Hematopoietic multipotent progenitor cell treated with erythropoietin and hydrocortisone succinate and interleukin-3 and kit ligand, for 8 days (in vitro differentiated cells): ENCODE data around the gene POLR1D.

Experiments
- DNase-seq: peaks from one replicate; pipeline ENCODE4 v3.0.0-alpha.2; 2015

Gene POLR1D

GRCh38 chr13:27621366-27622101 is at the start of gene POLR1D:
Gene POLR1D, plus strand, starts transcription at chr13:27621892. Its CDS starts 92 bp downstream, at chr13:27621984.
- DNase-seq: peak; percentile 84

- no peak for DNase-seq
These were observed 49.3 kb upstream of the POLR1D start for GRCh38 chr13:27572234-27572901.

GRCh38 chr13:27573265-27573664 is 48.4 kb upstream of the POLR1D start:
- no peak for DNase-seq

- DNase-seq: no peak
These were observed 47.0 kb upstream of the POLR1D start for GRCh38 chr13:27574661-27575060.

- no peak for DNase-seq
These were observed 43.3 kb upstream of the POLR1D start for GRCh38 chr13:27578121-27579030.

GRCh38 chr13:27583645-27584044 is 38.0 kb upstream of the POLR1D start:
- DNase-seq: no peak

- no peak for DNase-seq
These were observed 34.5 kb upstream of the POLR1D start for GRCh38 chr13:27587095-27587746.

GRCh38 chr13:27588405-27588804 is 33.3 kb upstream of the POLR1D start:
- DNase-seq: no peak

GRCh38 chr13:27592865-27593264 is 28.8 kb upstream of the POLR1D start:
- DNase-seq: no peak

GRCh38 chr13:27593267-27593666 is 28.4 kb upstream of the POLR1D start:
- DNase-seq: no peak

GRCh38 chr13:27595055-27595811 is 26.5 kb upstream of the POLR1D start:
- peak; percentile 77 for DNase-seq

- no peak for DNase-seq
These were observed 22.6 kb upstream of the POLR1D start for GRCh38 chr13:27599096-27599495.

GRCh38 chr13:27599845-27600553 is 21.7 kb upstream of the POLR1D start:
- DNase-seq: peak; percentile 96

- DNase-seq: peak; percentile 84
These were observed 21.0 kb upstream of the POLR1D start for GRCh38 chr13:27600711-27601110.

GRCh38 chr13:27601208-27601607 is 20.5 kb upstream of the POLR1D start:
- no peak for DNase-seq

GRCh38 chr13:27601803-27602202 is 19.9 kb upstream of the POLR1D start:
- DNase-seq: no peak

GRCh38 chr13:27605099-27605498 is 16.6 kb upstream of the POLR1D start:
- DNase-seq: peak; percentile 71

GRCh38 chr13:27605610-27606200 is 16.0 kb upstream of the POLR1D start:
- peak; percentile 80 for DNase-seq

- DNase-seq: no peak
These were observed 14.6 kb upstream of the POLR1D start for GRCh38 chr13:27607125-27607524.

- no peak for DNase-seq
These were observed 8.1 kb upstream of the POLR1D start for GRCh38 chr13:27613628-27614027.

- no peak for DNase-seq
These were observed 3.8 kb upstream of the POLR1D start for GRCh38 chr13:27617881-27618321.
